Posterior vena cava (tissue), 2 donors: ENCODE measurements around the gene COMMD10. TPM values are rescaled to one million over a fixed set of nuclear protein-coding genes. Genes with fewer than 3 reads are reported as not detected.
"Not testable (repeated sequence)": the region's sequence is repeated elsewhere in the genome, so short reads cannot be mapped to it uniquely, and the experiment has no call there.

Experiments
- DNase-seq: peaks from one replicate; pipeline ENCODE4 v3.0.0-alpha.2; 2020; ENCODE audit warnings: low spot score
- intact Hi-C, 2 donors: fragments of 100-400 bp; cut with DNase I; formaldehyde crosslinking; loops; one replicate each; pipeline versions ENCODE4 v1.14.1 to v1.14.2; 2022 to 2023
- long read RNA-seq, 2 donors: library from polyadenylated mRNA; unstranded; transcript quantifications; one replicate each; pipeline ENCODE4 v2.0.0, GENCODE V29; 2020 to 2021
- total RNA-seq, 2 donors: library from RNA; stranded (reverse); fragmentation: NEBNext Ultra II Directional; extraction: Animal tissue kit (Norgen Biotek cat#: 25700); gene quantifications; one replicate each; pipeline ENCODE4 v1.2.1, GENCODE V29; 2021
- donor health status: DM: yes; HTN: yes; CAD: no.
- donor health status: DM: yes; HTN: yes; CAD: no.

COMMD10 gene
- total RNA-seq = 10 to 100 TPM; 34.4 to 35.9 TPM
- long read RNA-seq, donor 1, transcript COMMD10-201 (7 exons, 1,469 nt) = major isoform, 9 of 16 reads
- long read RNA-seq, donor 1, partial matches to known transcripts = 0 of 16 reads
- long read RNA-seq, donor 1, other reads (novel, unspliced or antisense) = 7 of 16 reads
- long read RNA-seq, donor 2, transcript COMMD10-201 (7 exons, 1,469 nt) = major isoform, 72 of 86 reads
- long read RNA-seq, donor 2, partial matches to known transcripts = 3 of 86 reads
- long read RNA-seq, donor 2, other reads (novel, unspliced or antisense) = 10 of 86 reads

GRCh38 chr5:116084871-116085715, at the start of gene COMMD10:
COMMD10 (plus strand) TSS chr5:116085025.
- DNase-seq = peak; percentile 94
- intact Hi-C loops = no loop called here

- intact Hi-C loops = no loop called here
- no peak for DNase-seq
Observed at GRCh38 chr5:116035123-116035522, 49.7 kb upstream of the COMMD10 start.

- DNase-seq = no peak
- intact Hi-C loops = no loop called here
Observed at GRCh38 chr5:116037236-116037822, 47.5 kb upstream of the COMMD10 start.

GRCh38 chr5:116038817-116039216, 46.0 kb upstream of the COMMD10 start:
- intact Hi-C loops = loop anchor here in 1 of 2 donors (2.0 kb wide), 1 partner anchor 52 kb away; no protein-coding TSS in a partner anchor

GRCh38 chr5:116042375-116042774, 42.5 kb upstream of the COMMD10 start:
- no peak for DNase-seq
- intact Hi-C loops = no loop called here

More at GRCh38 chr5:116038817-116039216, 46.0 kb upstream of the COMMD10 start:
- DNase-seq = no peak

- DNase-seq = no peak
- intact Hi-C loops = no loop called here
Observed at GRCh38 chr5:116044073-116044472, 40.8 kb upstream of the COMMD10 start.

GRCh38 chr5:116045821-116046220, 39.0 kb upstream of the COMMD10 start:
- no peak for DNase-seq
- intact Hi-C loops = no loop called here

- DNase-seq = no peak
- intact Hi-C loops = no loop called here
Observed at GRCh38 chr5:116046261-116046660, 38.6 kb upstream of the COMMD10 start.

- DNase-seq = no peak
Observed at GRCh38 chr5:116046823-116047222, 38.0 kb upstream of the COMMD10 start.

GRCh38 chr5:116058346-116058936, 26.4 kb upstream of the COMMD10 start:
- intact Hi-C loops = no loop called here
- no peak for DNase-seq

More at GRCh38 chr5:116046823-116047222, 38.0 kb upstream of the COMMD10 start:
- intact Hi-C loops = no loop called here

- intact Hi-C loops = loop anchor here in 1 of 2 donors (10.0 kb wide), 1 partner anchor 418 kb away; no protein-coding TSS in a partner anchor
- DNase-seq = no peak
Observed at GRCh38 chr5:116062352-116062751, 22.5 kb upstream of the COMMD10 start.

GRCh38 chr5:116063950-116064349, 20.9 kb upstream of the COMMD10 start:
- intact Hi-C loops = loop anchor here in 1 of 2 donors (10.0 kb wide), 1 partner anchor 419 kb away; no protein-coding TSS in a partner anchor
- DNase-seq = no peak

- intact Hi-C loops = loop anchor here (5.0 to 10.0 kb wide), 2 partner anchors 231 to 423 kb away; no protein-coding TSS in a partner anchor
- no peak for DNase-seq
Observed at GRCh38 chr5:116068028-116068632, 16.7 kb upstream of the COMMD10 start.

- DNase-seq = no peak
- intact Hi-C loops = no loop called here
Observed at GRCh38 chr5:116071211-116071610, 13.6 kb upstream of the COMMD10 start.

- DNase-seq = no peak
- intact Hi-C loops = no loop called here
Observed at GRCh38 chr5:116075191-116075831, 9.5 kb upstream of the COMMD10 start.

GRCh38 chr5:116076496-116076895, 8.3 kb upstream of the COMMD10 start:
- DNase-seq = no peak
- intact Hi-C loops = no loop called here

- intact Hi-C loops = no loop called here
- DNase-seq = no peak
Observed at GRCh38 chr5:116078199-116078598, 6.6 kb upstream of the COMMD10 start.

GRCh38 chr5:116084287-116084691, 536 bp upstream of the COMMD10 start:
- no peak for DNase-seq
- intact Hi-C loops = no loop called here

- intact Hi-C loops, DNase-seq: not testable (repeated sequence)
Observed at GRCh38 chr5:116086309-116086708, 1.5 kb downstream of the COMMD10 start.
